Osteoblast (primary cell): ENCODE data around the gene PRKACA. TPM values are rescaled to one million over a fixed set of nuclear protein-coding genes. Genes with fewer than 3 reads are reported as not detected.
"Not testable (repeated sequence)": the region's sequence is repeated elsewhere in the genome, so short reads cannot be mapped to it uniquely, and the experiment has no call there.

Source experiments
- DNase-seq: peaks from one replicate; pipeline ENCODE4 v3.0.0; 2011; ENCODE audit warnings: low spot score, mixed read lengths; ENCODE audit not compliant: insufficient read length; ENCODE audit errors: missing footprints
- H2AFZ ChIP-seq: 2 replicates; pipeline ENCODE4 v1.6.0; 2011; ENCODE audit warnings: mild to moderate bottlenecking, low read length
- H3K27ac ChIP-seq: 2 replicates; pipeline ENCODE4 v1.5.1; 2011; ENCODE audit warnings: mild to moderate bottlenecking, low read depth, low read length, moderate library complexity
- H3K27me3 ChIP-seq: 2 replicates; pipeline ENCODE4 v1.6.0; 2012; ENCODE audit warnings: mild to moderate bottlenecking, control low read depth, inconsistent platforms, low read length, moderate library complexity; ENCODE audit not compliant: insufficient read depth
- H3K36me3 ChIP-seq: 2 replicates; pipeline ENCODE4 v1.5.1; 2011; ENCODE audit warnings: mild to moderate bottlenecking, low read length, control low read depth, moderate library complexity; ENCODE audit not compliant: insufficient read depth
- H3K4me1 ChIP-seq: 2 replicates; pipeline ENCODE4 v1.5.1; 2011; ENCODE audit warnings: mild to moderate bottlenecking, low read length, control low read depth, moderate library complexity; ENCODE audit not compliant: insufficient read depth
- H3K4me2 ChIP-seq: 2 replicates; pipeline ENCODE4 v1.6.0; 2011; ENCODE audit warnings: mild to moderate bottlenecking, low read length; ENCODE audit not compliant: insufficient read depth
- H3K4me3 ChIP-seq: fragments of 200-600 bp; sonication (generic); 3 replicates; pipeline ENCODE4 v1.5.1; 2012; ENCODE audit warnings: mild to moderate bottlenecking, low read length, inconsistent platforms; ENCODE audit not compliant: insufficient read depth
- H3K79me2 ChIP-seq: 2 replicates; pipeline ENCODE4 v1.6.0; 2012; ENCODE audit warnings: mild to moderate bottlenecking, low read length, control low read depth, inconsistent platforms; ENCODE audit not compliant: insufficient read depth
- H3K9me3 ChIP-seq: 2 replicates; pipeline ENCODE4 v1.5.1; 2011; ENCODE audit warnings: low read depth, low read length, control low read depth
- H4K20me1 ChIP-seq: 2 replicates; pipeline ENCODE4 v1.6.0; 2012; ENCODE audit warnings: mild to moderate bottlenecking, low read length, control low read depth; ENCODE audit not compliant: insufficient read depth
- CTCF ChIP-seq: IDR thresholded peaks from 2 replicates; pipeline ENCODE4 v1.5.1; 2011; ENCODE audit warnings: mild to moderate bottlenecking, low read depth, low read length, moderate library complexity; ENCODE audit errors: extremely low read depth
- total RNA-seq: library from RNA; depleted of rRNA; stranded (reverse); fragments of >200 nt; gene quantifications from 2 replicates; pipeline ENCODE4 v1.2.3, GENCODE V29; 2012

PRKACA gene
- total RNA-seq, 1 donor, result 45.6 TPM

DNA sequence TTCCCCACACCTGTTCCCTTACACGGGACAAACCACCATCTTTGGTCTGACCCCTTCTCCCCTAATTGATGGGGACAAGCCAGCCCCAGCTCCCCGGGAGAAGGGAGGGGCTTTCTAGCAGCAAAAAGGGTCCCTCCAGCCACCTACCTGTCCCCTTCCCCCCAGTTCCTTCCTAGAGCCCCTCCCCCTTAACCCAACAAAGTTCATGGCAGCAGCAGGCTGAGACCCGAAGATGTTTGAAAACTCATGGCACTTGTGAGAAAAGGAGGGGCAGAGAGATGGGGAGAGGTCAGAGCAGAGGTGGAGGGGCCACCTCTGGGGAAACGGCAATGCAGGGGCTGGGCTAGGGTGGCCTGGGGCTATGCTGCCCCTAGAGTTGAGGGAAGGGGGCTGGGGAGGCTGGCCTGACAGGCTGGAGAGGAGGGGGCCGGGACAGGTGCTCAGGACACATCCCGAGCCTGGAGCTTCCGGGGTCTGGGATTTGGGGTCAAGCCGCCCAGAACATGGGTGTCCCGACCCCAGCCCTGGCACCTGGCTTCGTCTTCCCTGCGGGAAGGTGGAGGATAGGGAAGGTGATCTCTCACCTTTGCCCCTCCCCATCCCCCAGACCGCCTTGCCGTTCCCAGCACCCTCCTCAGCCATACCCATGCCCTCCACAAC lies 31.3 kb upstream of the PRKACA start:
- Histone ChIP-seq H3K4me1 (peaks cover 11% of the 10 kb centered on the region), H3K27me3 (no peaks in the 10 kb centered on the region), H3K4me3 (no peak overlapping the region), H3K36me3 (no peaks in the 10 kb centered on the region), H3K9me3 (no peaks in the 10 kb centered on the region), H3K4me2 (peak overlapping the region; percentile 53), H4K20me1 (peaks cover 11% of the 10 kb centered on the region), H3K27ac (no peak overlapping the region), H3K79me2 (peaks cover 25% of the 10 kb centered on the region), H2AFZ (peak overlapping the region; percentile 90)
- no peak for TF ChIP-seq CTCF
- DNase-seq, result peak; percentile 60

DNA sequence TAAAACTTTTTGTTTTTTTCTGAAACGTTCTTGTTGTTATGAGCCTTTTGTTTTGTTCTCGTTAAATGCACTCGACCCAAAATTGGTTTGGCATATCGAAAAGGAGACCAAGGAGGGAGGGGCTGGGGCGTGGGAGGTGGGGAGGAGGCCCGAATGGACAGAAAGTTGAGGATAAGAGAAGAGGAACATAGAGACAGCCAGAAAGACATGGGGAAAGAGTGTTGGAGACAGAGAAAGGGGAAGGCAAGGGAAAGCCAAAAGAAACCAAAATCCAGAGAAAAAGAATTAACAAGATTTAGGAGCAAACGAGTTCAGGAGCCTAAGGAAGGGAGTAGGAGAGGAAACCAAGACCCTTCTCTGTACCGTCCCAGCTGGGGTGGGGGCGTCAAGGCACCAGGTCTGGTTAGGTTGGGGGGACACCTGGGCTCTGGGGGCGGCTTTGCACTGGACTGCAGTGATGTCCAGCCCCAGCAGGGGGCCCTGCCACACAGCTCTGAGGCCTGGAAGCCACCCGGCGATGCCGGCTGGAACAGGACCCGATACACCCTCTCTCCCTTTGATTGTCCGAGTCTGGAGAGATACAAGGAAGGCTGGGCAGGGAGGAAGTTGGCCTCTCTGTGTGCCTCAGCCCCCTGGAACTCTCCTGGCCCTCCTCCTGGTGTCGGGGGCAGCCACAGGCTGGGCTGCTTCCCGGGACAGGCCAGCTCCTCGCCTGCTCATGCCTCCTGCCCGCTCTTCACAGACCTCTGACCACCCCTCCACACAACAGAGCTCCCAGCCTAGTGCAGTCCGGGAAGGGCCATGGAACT lies 30.4 kb upstream of the PRKACA start:
- Histone ChIP-seq H3K4me3 (peak overlapping the region; percentile 45), H3K4me2 (peak overlapping the region; percentile 53)
- peak; percentile 99 for DNase-seq

GRCh38 chr19:14146789-14147216 lies 29.2 kb upstream of the PRKACA start:
- DNase-seq, result peak; percentile 99
- peak overlapping the region; percentile 61 for H3K27ac ChIP-seq
- peaks cover 37% of the 10 kb centered on the region for H3K79me2 ChIP-seq
- H3K27me3 ChIP-seq, result no peaks in the 10 kb centered on the region
- peak overlapping the region; percentile 36 for H3K4me2 ChIP-seq
- no peak overlapping the region for H3K4me3 ChIP-seq
- no peak for TF ChIP-seq CTCF
- no peaks in the 10 kb centered on the region for H3K36me3 ChIP-seq
- peaks cover 11% of the 10 kb centered on the region for H3K4me1 ChIP-seq
- H4K20me1 ChIP-seq, result peaks cover 11% of the 10 kb centered on the region
- H2AFZ ChIP-seq, result peak overlapping the region; percentile 53
- H3K9me3 ChIP-seq, result no peaks in the 10 kb centered on the region

More for the DNA sequence above, 30.4 kb upstream of the PRKACA start:
- no peaks in the 10 kb centered on the region for H3K36me3 ChIP-seq
- peak; percentile 92 for TF ChIP-seq CTCF
- peak overlapping the region; percentile 90 for H2AFZ ChIP-seq
- H4K20me1 ChIP-seq, result peaks cover 11% of the 10 kb centered on the region
- H3K27ac ChIP-seq, result no peak overlapping the region
- H3K4me1 ChIP-seq, result peaks cover 11% of the 10 kb centered on the region
- H3K79me2 ChIP-seq, result peaks cover 25% of the 10 kb centered on the region
- H3K9me3 ChIP-seq, result no peaks in the 10 kb centered on the region
- no peaks in the 10 kb centered on the region for H3K27me3 ChIP-seq

GRCh38 chr19:14146169-14146568 lies 28.6 kb upstream of the PRKACA start:
- H2AFZ ChIP-seq, H3K36me3 ChIP-seq, H3K4me3 ChIP-seq, H3K27me3 ChIP-seq, H3K9me3 ChIP-seq, DNase-seq, H3K4me2 ChIP-seq: not testable (repeated sequence)
- peaks cover 11% of the 10 kb centered on the region for H3K4me1 ChIP-seq
- H4K20me1 ChIP-seq, result peaks cover 11% of the 10 kb centered on the region
- peaks cover 39% of the 10 kb centered on the region for H3K79me2 ChIP-seq
- peak overlapping the region; percentile 61 for H3K27ac ChIP-seq
